Endothelial cell of umbilical vein (primary cell): ENCODE measurements around the gene GNAQ. TPM values are rescaled to one million over a fixed set of nuclear protein-coding genes. Genes with fewer than 3 reads are reported as not detected.
A peak's percentile ranks its signal among the peaks of the same experiment; 100 is the strongest.

Experiments used
- BruUV-seq: library from RNA; stranded (reverse); fragments of 400-500 nt; replicated peaks from 2 replicates; lab custom pipeline; 2021; lab: Mats Ljungman, UMichigan
- CTCF ChIA-PET: fragments of 300-600, 350-600 bp; sonication (Branson Sonifier 250); formaldehyde crosslinking; loops from one replicate; lab custom pipeline; 2021; ENCODE audit warnings: antibody characterized with exemption, inconsistent platforms; lab: Charles Lee
- POLR2A ChIA-PET: fragments of 300-600, 350-600 bp; sonication (Branson Sonifier 250); formaldehyde crosslinking; loops from one replicate; lab custom pipeline; 2021; ENCODE audit warnings: antibody characterized with exemption, inconsistent platforms; lab: Charles Lee
- DNase-seq: peaks from one replicate; pipeline ENCODE4 v3.0.0-alpha.2; 2011; ENCODE audit warnings: low read depth, low spot score
- FAIRE-seq: peaks from 2 replicates; lab custom pipeline; 2011; peaks lifted over from hg19 to GRCh38; lab: Jason Lieb, UNC
- H2AFZ ChIP-seq: 2 replicates; pipeline ENCODE4 v1.6.0; 2012; ENCODE audit warnings: low read depth, low read length, control low read depth, inconsistent platforms
- H3K27ac ChIP-seq: 2 replicates; pipeline ENCODE4 v1.5.1; 2011; ENCODE audit warnings: low read depth, mild to moderate bottlenecking, control low read depth, low read length, moderate library complexity; ENCODE audit not compliant: insufficient read depth
- H3K27me3 ChIP-seq, 2 experiments: 2 replicates each; pipeline versions ENCODE4 v1.6.0 to v1.6.1; 2011; ENCODE audit warnings: low read length in 2 of 2, mixed read lengths in 1 of 2; ENCODE audit not compliant: control insufficient read depth in 2 of 2, insufficient read depth in 2 of 2
- H3K36me3 ChIP-seq, 2 experiments: 2 replicates in 1 of 2; 3 replicates in 1 of 2; pipeline ENCODE4 v1.5.1; 2011; ENCODE audit warnings: low read length in 2 of 2, mild to moderate bottlenecking in 1 of 2, moderate library complexity in 1 of 2; ENCODE audit not compliant: control insufficient read depth in 2 of 2, insufficient read depth in 2 of 2; ENCODE audit errors: extremely low read depth in 1 of 2
- H3K4me1 ChIP-seq: 3 replicates; pipeline ENCODE4 v1.5.1; 2011; ENCODE audit warnings: mild to moderate bottlenecking, low read length; ENCODE audit not compliant: control insufficient read depth, insufficient read depth; ENCODE audit errors: extremely low read depth
- H3K4me2 ChIP-seq: 2 replicates; pipeline ENCODE4 v1.6.1; 2011; ENCODE audit warnings: low read length, control low read depth, mixed read lengths; ENCODE audit not compliant: insufficient read depth
- H3K4me3 ChIP-seq, 3 experiments: fragments of 200-600 bp in 1 of 3; sonication (generic), shearing (Covaris generic) in 1 of 3; replicated peaks in 1 of 3; 2 replicates each; pipeline ENCODE4 v1.5.1; 2011 to 2016; ENCODE audit warnings: control low read depth in 3 of 3, low read length in 3 of 3, mild to moderate bottlenecking in 2 of 3, inconsistent platforms in 1 of 3, low read depth in 1 of 3, moderate library complexity in 1 of 3; ENCODE audit not compliant: insufficient read depth in 1 of 3
- H3K79me2 ChIP-seq: 2 replicates; pipeline ENCODE4 v1.6.0; 2012; ENCODE audit warnings: low read length, inconsistent platforms; ENCODE audit not compliant: control insufficient read depth, insufficient read depth
- H3K9ac ChIP-seq: replicated peaks from 2 replicates; pipeline ENCODE3; 2011; ENCODE audit warnings: low read length, control low read depth; ENCODE audit not compliant: insufficient read depth; ENCODE audit errors: extremely low read depth
- H3K9me1 ChIP-seq: replicated peaks from 3 replicates; pipeline ENCODE4 v1.6.0; 2011; ENCODE audit warnings: mild to moderate bottlenecking, low read length; ENCODE audit not compliant: control insufficient read depth, insufficient read depth; ENCODE audit errors: extremely low read depth
- H3K9me3 ChIP-seq: replicated peaks from 2 replicates; pipeline ENCODE4 v1.5.1; 2012; ENCODE audit warnings: low read length, inconsistent platforms; ENCODE audit not compliant: control insufficient read depth, insufficient read depth
- H4K20me1 ChIP-seq: replicated peaks from 2 replicates; pipeline ENCODE3; 2011; ENCODE audit warnings: mild to moderate bottlenecking, low read length; ENCODE audit not compliant: control insufficient read depth, insufficient read depth; ENCODE audit errors: extremely low read depth
- EZH2 ChIP-seq: IDR thresholded peaks from 2 replicates; pipeline ENCODE4 v1.6.1; 2012; ENCODE audit warnings: borderline replicate concordance, low read depth, mild to moderate bottlenecking, moderate library complexity, low read length, inconsistent platforms; ENCODE audit not compliant: severe bottlenecking
- FOS ChIP-seq: IDR thresholded peaks from 2 replicates; pipeline ENCODE4 v1.6.1; 2011; ENCODE audit warnings: mild to moderate bottlenecking, low read length, moderate library complexity, borderline replicate concordance; ENCODE audit not compliant: insufficient read depth
- GATA2 ChIP-seq: IDR thresholded peaks from 2 replicates; pipeline ENCODE4 v1.7.0; 2011; ENCODE audit warnings: low read depth, mild to moderate bottlenecking, moderate library complexity, mixed read lengths, low read length; ENCODE audit not compliant: insufficient read length, insufficient read depth
- JUN ChIP-seq: IDR thresholded peaks from 2 replicates; pipeline ENCODE4 v1.6.1; 2011; ENCODE audit warnings: borderline replicate concordance, low read depth; ENCODE audit not compliant: insufficient read length, insufficient read depth
- MYC ChIP-seq: IDR thresholded peaks from one replicate; pipeline ENCODE4 v1.6.1; 2011; ENCODE audit warnings: mild to moderate bottlenecking, low read depth, low read length
- POLR2A ChIP-seq: IDR thresholded peaks from 2 replicates; pipeline ENCODE4 v1.6.1; 2012; ENCODE audit warnings: low read depth, mild to moderate bottlenecking, control low read depth, low read length
- POLR2AphosphoS5 ChIP-seq: IDR thresholded peaks from 2 replicates; pipeline ENCODE4 v1.6.1; 2012; ENCODE audit warnings: low read depth, mild to moderate bottlenecking, control low read depth, low read length, moderate library complexity; ENCODE audit not compliant: insufficient read depth
- dilution Hi-C: fragments of 300-500 bp; cut with MboI; formaldehyde crosslinking; loops from one replicate; pipeline ENCODE4 v1.15.0; 2019; ENCODE audit warnings: low sequenced_read_pairs; ENCODE audit not compliant: extremely low pct_ligation_motif_present
- intact Hi-C: fragments of 100-400 bp; cut with micrococcal nuclease; formaldehyde crosslinking; loops from one replicate; pipeline ENCODE4 v1.10.0; 2022
- polyA plus RNA-seq, 4 experiments: library from polyadenylated mRNA; depleted of rRNA in 3 of 4; stranded (reverse) in 3 of 4; unstranded in 1 of 4; fragments of >200 nt; gene quantifications; 2 replicates each; pipeline versions ENCODE4 v1.2.1 to v1.2.3, GENCODE V29; 2011 to 2012; ENCODE audit warnings: missing spikeins in 1 of 4
- total RNA-seq: library from RNA; stranded (reverse); gene quantifications from 2 replicates; pipeline ENCODE4 v1.2.3, GENCODE V29; 2021
- TF ChIP-seq, protein P1 (sequence below), 2 donors: IDR thresholded peaks; 1 replicate in 1 of 2; 2 replicates in 1 of 2; pipeline ENCODE4 v1.5.1; 2011; ENCODE audit warnings: low read length in 2 of 2, mild to moderate bottlenecking in 2 of 2, moderate library complexity in 2 of 2, control low read depth in 1 of 2, inconsistent platforms in 1 of 2, low read depth in 1 of 2; ENCODE audit not compliant: insufficient read depth in 1 of 2; ENCODE audit errors: extremely low read depth in 1 of 2
- TF ChIP-seq, protein P2 (sequence below): IDR thresholded peaks from 2 replicates; pipeline ENCODE4 v1.6.1; 2011; ENCODE audit not compliant: insufficient read depth, insufficient read length

The GNAQ gene
- total and polyA plus RNA-seq, 2 donors (not counting 3 experiments of a cell fraction or from before 2014, with no cell fraction given), result 26.1 to 67.3 TPM

- no peak overlapping the region for H3K9ac ChIP-seq
- no peak overlapping the region for H3K4me3 ChIP-seq
- no peaks in the 10 kb centered on the region for H3K9me1 ChIP-seq
- FAIRE-seq (no peak), DNase-seq (no peak)
- BruUV-seq, result no TSS peak
- H3K27me3 ChIP-seq, result no peaks in the 10 kb centered on the region
- dilution Hi-C loops (no loop called here), intact Hi-C loops (no loop called here)
- no peak overlapping the region for H2AFZ ChIP-seq
- peaks cover 71% of the 10 kb centered on the region for H3K4me1 ChIP-seq
- no peak overlapping the region for H3K27ac ChIP-seq
- no peaks in the 10 kb centered on the region for H3K36me3 ChIP-seq
- peaks cover 98% of the 10 kb centered on the region for H3K79me2 ChIP-seq
- H3K4me2 ChIP-seq, result peak overlapping the region; percentile 33
- CTCF ChIA-PET, result interaction anchor here (0.6 to 7.7 kb wide), 6 partner anchors 10 to 273 kb away, joined by 3 to 81 read pairs (median 3); no protein-coding TSS in a partner anchor
- H4K20me1 ChIP-seq, result peaks cover 4% of the 10 kb centered on the region
- POLR2A ChIA-PET, result no interaction called here
- H3K9me3 ChIP-seq, result no peaks in the 10 kb centered on the region
- TF ChIP-seq EZH2 (no peak), POLR2A (no peak), GATA2 (no peak), MYC (no peak), JUN (no peak), POLR2AphosphoS5 (no peak), FOS (no peak)
- TF ChIP-seq, protein P1, sequence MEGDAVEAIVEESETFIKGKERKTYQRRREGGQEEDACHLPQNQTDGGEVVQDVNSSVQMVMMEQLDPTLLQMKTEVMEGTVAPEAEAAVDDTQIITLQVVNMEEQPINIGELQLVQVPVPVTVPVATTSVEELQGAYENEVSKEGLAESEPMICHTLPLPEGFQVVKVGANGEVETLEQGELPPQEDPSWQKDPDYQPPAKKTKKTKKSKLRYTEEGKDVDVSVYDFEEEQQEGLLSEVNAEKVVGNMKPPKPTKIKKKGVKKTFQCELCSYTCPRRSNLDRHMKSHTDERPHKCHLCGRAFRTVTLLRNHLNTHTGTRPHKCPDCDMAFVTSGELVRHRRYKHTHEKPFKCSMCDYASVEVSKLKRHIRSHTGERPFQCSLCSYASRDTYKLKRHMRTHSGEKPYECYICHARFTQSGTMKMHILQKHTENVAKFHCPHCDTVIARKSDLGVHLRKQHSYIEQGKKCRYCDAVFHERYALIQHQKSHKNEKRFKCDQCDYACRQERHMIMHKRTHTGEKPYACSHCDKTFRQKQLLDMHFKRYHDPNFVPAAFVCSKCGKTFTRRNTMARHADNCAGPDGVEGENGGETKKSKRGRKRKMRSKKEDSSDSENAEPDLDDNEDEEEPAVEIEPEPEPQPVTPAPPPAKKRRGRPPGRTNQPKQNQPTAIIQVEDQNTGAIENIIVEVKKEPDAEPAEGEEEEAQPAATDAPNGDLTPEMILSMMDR (IDR thresholded peaks at IDR 0.05; ENCODE audit: extremely low read depth in 1 of 2, insufficient read depth in 1 of 2, low read depth in 1 of 2, low read length in 2 of 2), result no peak
- TF ChIP-seq, protein P2, sequence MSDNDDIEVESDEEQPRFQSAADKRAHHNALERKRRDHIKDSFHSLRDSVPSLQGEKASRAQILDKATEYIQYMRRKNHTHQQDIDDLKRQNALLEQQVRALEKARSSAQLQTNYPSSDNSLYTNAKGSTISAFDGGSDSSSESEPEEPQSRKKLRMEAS, result no peak
Measured at GRCh38 chr9:78025186-78025585, 6.4 kb downstream of the GNAQ start.
